ENCODE measurements around the gene NT5DC1. TPM values are rescaled to one million over a fixed set of nuclear protein-coding genes. Genes with fewer than 3 reads are reported as not detected.
A peak's percentile ranks its signal among the peaks of the same experiment; 100 is the strongest.

Gene NT5DC1
- total and polyA plus RNA-seq, 10 of the 15 experiments (the other 5 are each of a cell fraction or from before 2014, with no cell fraction given): 40.8 to 140 (median 66.8) TPM

DNA sequence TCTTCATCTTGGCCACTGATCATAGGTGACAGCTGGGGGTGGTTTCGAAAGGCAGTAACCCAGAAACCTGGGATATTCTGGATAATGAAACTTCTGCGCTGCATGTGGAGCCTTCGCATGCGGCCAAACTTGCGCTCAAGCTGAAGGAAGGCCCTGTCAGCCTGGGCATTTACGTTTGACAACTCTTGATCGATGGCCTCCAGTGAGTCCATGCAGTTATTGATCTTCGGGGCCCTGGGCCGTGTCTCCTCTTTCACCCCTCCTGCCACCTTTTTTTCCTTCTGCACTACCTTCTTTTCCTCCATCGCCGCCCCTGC lies 152.5 kb downstream of the NT5DC1 start:
- no peaks in the 10 kb centered on the region for H3K36me3 ChIP-seq (ENCODE audit: control insufficient read depth in 2 of 2, insufficient read depth in 2 of 2, low read length in 1 of 2)
- no peaks in the 10 kb centered on the region for H3K27me3 ChIP-seq (replicated peaks in 1 of 2; ENCODE audit: control insufficient read depth in 2 of 2, insufficient read depth in 2 of 2, low read length in 1 of 2)
- no TSS peak for BruUV-seq (replicated peaks)
- peak overlapping the region; percentile 99 for H2AFZ ChIP-seq (ENCODE audit: control insufficient read depth, low read depth, low read length)
- FAIRE-seq: no peak
- ChIA-PET POLR2A (interaction anchor here (1.5 to 3.1 kb wide), 2 partner anchors 15 to 44 kb away, joined by 3 to 12 read pairs; no protein-coding TSS in a partner anchor), RAD21 (ENCODE audit: unreplicated experiment) (interaction anchor here (0.9 to 1.4 kb wide), 2 partner anchors 141 to 244 kb away, joined by 3 read pairs; no protein-coding TSS in a partner anchor), SMC1A (ENCODE audit: uncharacterized antibody, unreplicated experiment) (interaction anchor here (0.5 to 1.0 kb wide), 2 partner anchors 27 to 1360 kb away, joined by 3 read pairs; partner anchors contain the start of gene TSPYL1), CTCF (interaction anchor here (1.2 to 3.8 kb wide), 5 partner anchors 9 to 240 kb away, joined by 3 to 37 read pairs (median 4); no protein-coding TSS in a partner anchor)
- in situ Hi-C loops (cut with MboI): no loop called here
- no peaks in the 10 kb centered on the region; the same call in 2 of the 3 replicates for H3K9me3 ChIP-seq (replicated peaks; ENCODE audit: control insufficient read depth, insufficient read depth, low read length)
- peak overlapping the region; percentile 92 for H3K9ac ChIP-seq (ENCODE audit: control insufficient read depth, insufficient read depth, low read length)
- peaks cover 38% of the 10 kb centered on the region for H3K79me2 ChIP-seq (ENCODE audit: control insufficient read depth, insufficient read depth, low read length)
- H3K4me2 ChIP-seq (ENCODE audit: control insufficient read depth, insufficient read depth): peak overlapping the region; percentile 95
- ATAC-seq: no peak
- intact Hi-C loops (cut with micrococcal nuclease; ENCODE audit: unreplicated experiment): loop anchor here (10.0 kb wide), 1 partner anchor 238 kb away; no protein-coding TSS in a partner anchor
- peak overlapping the region; percentile 94 for H3K4me3 ChIP-seq
- H3K27ac ChIP-seq (ENCODE audit: control insufficient read depth, insufficient read depth): peak overlapping the region; percentile 90
- peaks cover 13% of the 10 kb centered on the region for H3K4me1 ChIP-seq (ENCODE audit: control insufficient read depth, insufficient read depth, low read length)
- no peaks in the 10 kb centered on the region for H4K20me1 ChIP-seq (ENCODE audit: control insufficient read depth, insufficient read depth)
- no peak for DNase-seq (ENCODE audit: low read depth, low spot score)
- WGBS (ENCODE audit: insufficient coverage, insufficient replicate concordance, low lambda C conversion rate, missing lambda C conversion rate): 52% methylated on average over 11 of the region's 11 CpGs
- no peak for TF ChIP-seq RAD21 (IDR thresholded peaks at IDR 0.05; ENCODE audit: insufficient read depth, low read depth, low read length)
- no peak for TF ChIP-seq PML (IDR thresholded peaks at IDR 0.05; ENCODE audit: low read length)
- TF ChIP-seq, protein P1, sequence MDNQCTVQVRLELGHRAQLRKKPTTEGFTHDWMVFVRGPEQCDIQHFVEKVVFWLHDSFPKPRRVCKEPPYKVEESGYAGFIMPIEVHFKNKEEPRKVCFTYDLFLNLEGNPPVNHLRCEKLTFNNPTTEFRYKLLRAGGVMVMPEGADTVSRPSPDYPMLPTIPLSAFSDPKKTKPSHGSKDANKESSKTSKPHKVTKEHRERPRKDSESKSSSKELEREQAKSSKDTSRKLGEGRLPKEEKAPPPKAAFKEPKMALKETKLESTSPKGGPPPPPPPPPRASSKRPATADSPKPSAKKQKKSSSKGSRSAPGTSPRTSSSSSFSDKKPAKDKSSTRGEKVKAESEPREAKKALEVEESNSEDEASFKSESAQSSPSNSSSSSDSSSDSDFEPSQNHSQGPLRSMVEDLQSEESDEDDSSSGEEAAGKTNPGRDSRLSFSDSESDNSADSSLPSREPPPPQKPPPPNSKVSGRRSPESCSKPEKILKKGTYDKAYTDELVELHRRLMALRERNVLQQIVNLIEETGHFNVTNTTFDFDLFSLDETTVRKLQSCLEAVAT (IDR thresholded peaks at IDR 0.05): peak; percentile 97
- no peak for TF ChIP-seq CBFB (IDR thresholded peaks at IDR 0.05; ENCODE audit: low read depth)
- TF ChIP-seq STAT3 (IDR thresholded peaks at IDR 0.05; ENCODE audit: low read depth, low read length): no peak
- TF ChIP-seq MEF2B (IDR thresholded peaks at IDR 0.05; ENCODE audit: partially characterized antibody, poor library complexity, severe bottlenecking): no peak
- TF ChIP-seq SP1 (IDR thresholded peaks at IDR 0.05; ENCODE audit: low read depth, low read length): no peak
- no peak for TF ChIP-seq WRNIP1 (IDR thresholded peaks at IDR 0.05; ENCODE audit: borderline replicate concordance, low read depth, low read length)

Data from GM12878 (cell line).